Measurements from ENCODE around the gene VPS26A. TPM values are rescaled to one million over a fixed set of nuclear protein-coding genes. Genes with fewer than 3 reads are reported as not detected.

The VPS26A gene
- polyA plus RNA-seq, 3 donors, result 10.1 to 58.3 (median 42.1) TPM

DNA sequence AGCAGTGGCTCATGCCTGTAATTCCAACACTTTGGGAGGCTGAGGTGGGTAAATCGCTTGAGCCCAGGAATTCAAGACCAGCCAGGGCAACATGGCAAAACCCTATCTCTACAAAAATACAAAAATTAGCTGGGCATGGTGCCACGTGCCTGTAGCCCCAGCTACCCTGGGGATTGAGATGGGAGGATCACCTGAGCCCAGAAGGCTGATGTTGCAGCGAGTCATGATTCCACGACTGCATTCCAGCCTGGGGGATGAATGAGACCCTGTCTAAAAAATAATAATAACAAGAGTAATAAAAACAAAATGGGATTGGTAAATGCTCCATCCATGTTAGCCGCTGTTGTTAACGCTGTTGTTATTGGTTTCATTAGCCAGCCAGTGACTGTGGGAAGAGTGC lies 94.9 kb downstream of the VPS26A start:
- peaks cover 24% of the 10 kb centered on the region for H3K4me1 Mint-ChIP-seq
- Histone ChIP-seq H3K27me3 (ENCODE audit: control insufficient read depth in 2 of 2, insufficient read depth in 2 of 2, low read length in 2 of 2) (no peaks in the 10 kb centered on the region), H2AFZ (ENCODE audit: insufficient read depth, low read depth, low read length, poor library complexity, severe bottlenecking) (no peak overlapping the region), H3K4me3 (replicated peaks in 1 of 3; ENCODE audit: low read depth in 2 of 3, low read length in 3 of 3) (no peak overlapping the region), H3K4me2 (replicated peaks; ENCODE audit: extremely low read depth, low read length, poor library complexity, severe bottlenecking) (no peak overlapping the region), H3K9ac (ENCODE audit: insufficient read depth, low read length, poor library complexity, severe bottlenecking) (no peak overlapping the region), H3K9me3 (replicated peaks in 1 of 2; ENCODE audit: control insufficient read depth in 1 of 2, insufficient read depth in 1 of 2, low read length in 2 of 2) (no peaks in the 10 kb centered on the region), H3K79me2 (ENCODE audit: insufficient read depth, low read length) (no peaks in the 10 kb centered on the region), H4K20me1 (ENCODE audit: insufficient read depth, low read length) (no peaks in the 10 kb centered on the region), H3K4me1 (ENCODE audit: control insufficient read depth in 1 of 2, insufficient read depth in 2 of 2, low read length in 2 of 2) (peaks cover 13 to 14% of the 10 kb centered on the region in 2 donors), H3K36me3 (replicated peaks in 1 of 2; ENCODE audit: control insufficient read depth in 1 of 2, insufficient read depth in 2 of 2, low read length in 2 of 2) (no peaks in the 10 kb centered on the region), H3K27ac (ENCODE audit: low read depth in 1 of 2, low read length in 2 of 2) (no peak overlapping the region)
- 100% methylated on average over 2 of the region's 6 CpGs for WGBS (ENCODE audit: insufficient coverage)
- no peaks in the 10 kb centered on the region for H3K36me3 Mint-ChIP-seq
- H3K9me3 Mint-ChIP-seq, result peaks cover 0 to 8% (median 2%) of the 10 kb centered on the region in 7 donors
- H3K27ac Mint-ChIP-seq, result no peak overlapping the region
- H3K4me3 Mint-ChIP-seq, result no peak overlapping the region
- H3K27me3 Mint-ChIP-seq (ENCODE audit: low read depth in 3 of 3), result peaks cover 5 to 9% (median 6%) of the 10 kb centered on the region in 3 donors
- DNase-seq, result no peak
- intact Hi-C loops (cut with micrococcal nuclease), result no loop called here
- TF ChIP-seq, protein P1, sequence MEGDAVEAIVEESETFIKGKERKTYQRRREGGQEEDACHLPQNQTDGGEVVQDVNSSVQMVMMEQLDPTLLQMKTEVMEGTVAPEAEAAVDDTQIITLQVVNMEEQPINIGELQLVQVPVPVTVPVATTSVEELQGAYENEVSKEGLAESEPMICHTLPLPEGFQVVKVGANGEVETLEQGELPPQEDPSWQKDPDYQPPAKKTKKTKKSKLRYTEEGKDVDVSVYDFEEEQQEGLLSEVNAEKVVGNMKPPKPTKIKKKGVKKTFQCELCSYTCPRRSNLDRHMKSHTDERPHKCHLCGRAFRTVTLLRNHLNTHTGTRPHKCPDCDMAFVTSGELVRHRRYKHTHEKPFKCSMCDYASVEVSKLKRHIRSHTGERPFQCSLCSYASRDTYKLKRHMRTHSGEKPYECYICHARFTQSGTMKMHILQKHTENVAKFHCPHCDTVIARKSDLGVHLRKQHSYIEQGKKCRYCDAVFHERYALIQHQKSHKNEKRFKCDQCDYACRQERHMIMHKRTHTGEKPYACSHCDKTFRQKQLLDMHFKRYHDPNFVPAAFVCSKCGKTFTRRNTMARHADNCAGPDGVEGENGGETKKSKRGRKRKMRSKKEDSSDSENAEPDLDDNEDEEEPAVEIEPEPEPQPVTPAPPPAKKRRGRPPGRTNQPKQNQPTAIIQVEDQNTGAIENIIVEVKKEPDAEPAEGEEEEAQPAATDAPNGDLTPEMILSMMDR (IDR thresholded peaks at IDR 0.05), result no peak

DNA sequence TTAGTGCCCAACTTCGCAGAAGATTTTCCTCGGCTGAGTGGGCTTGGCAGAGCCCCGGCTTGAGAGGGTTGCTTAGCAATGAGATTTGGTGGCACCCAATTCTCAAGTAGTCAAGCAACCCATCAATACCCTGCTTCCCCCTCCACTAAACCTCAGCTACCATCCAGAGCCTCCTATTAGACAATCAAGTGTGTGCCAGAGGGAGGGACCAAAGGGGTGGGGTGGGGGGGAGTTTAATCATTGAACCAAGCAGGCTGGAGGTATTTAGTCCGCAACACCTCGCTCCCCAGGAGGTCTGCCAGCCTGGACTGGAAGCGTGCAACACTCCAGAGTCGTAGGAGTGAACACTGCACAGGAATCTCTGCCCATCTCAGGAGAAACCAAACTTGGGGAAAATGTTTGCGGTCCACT lies 96.1 kb downstream of the VPS26A start, which contains the start of gene HKDC1:
Gene HKDC1, plus strand, starts transcription at position 292 of the 411 bp plus-strand sequence. Its CDS starts 104 bp downstream, at position 396.
- Histone ChIP-seq H3K27ac (ENCODE audit: low read depth in 1 of 2, low read length in 2 of 2) (no peak within 1 kb of the TSS), H3K36me3 (replicated peaks in 1 of 2; ENCODE audit: control insufficient read depth in 1 of 2, insufficient read depth in 2 of 2, low read length in 2 of 2) (no peaks in the 10 kb centered on the region), H3K4me1 (ENCODE audit: control insufficient read depth in 1 of 2, insufficient read depth in 2 of 2, low read length in 2 of 2) (peaks cover 5 to 9% of the 10 kb centered on the region in 2 donors), H3K4me2 (replicated peaks; ENCODE audit: extremely low read depth, low read length, poor library complexity, severe bottlenecking) (no peak within 1 kb of the TSS), H3K79me2 (ENCODE audit: insufficient read depth, low read length) (no peaks in the 10 kb centered on the region), H3K9ac (ENCODE audit: insufficient read depth, low read length, poor library complexity, severe bottlenecking) (no peak within 1 kb of the TSS), H2AFZ (ENCODE audit: insufficient read depth, low read depth, low read length, poor library complexity, severe bottlenecking) (no peak within 1 kb of the TSS), H3K4me3 (replicated peaks in 1 of 3; ENCODE audit: low read depth in 2 of 3, low read length in 3 of 3) (no peak within 1 kb of the TSS), H3K27me3 (ENCODE audit: control insufficient read depth in 2 of 2, insufficient read depth in 2 of 2, low read length in 2 of 2) (no peaks in the 10 kb centered on the region), H4K20me1 (ENCODE audit: insufficient read depth, low read length) (no peaks in the 10 kb centered on the region), H3K9me3 (replicated peaks in 1 of 2; ENCODE audit: control insufficient read depth in 1 of 2, insufficient read depth in 1 of 2, low read length in 2 of 2) (no peaks in the 10 kb centered on the region)
- H3K27ac Mint-ChIP-seq, result no peak within 1 kb of the TSS
- TF ChIP-seq, protein P1 (IDR thresholded peaks at IDR 0.05), result no peak
- peaks cover 0 to 3% (median 0%) of the 10 kb centered on the region in 7 donors for H3K9me3 Mint-ChIP-seq
- H3K27me3 Mint-ChIP-seq (ENCODE audit: low read depth in 3 of 3), result peaks cover 4 to 9% (median 5%) of the 10 kb centered on the region in 3 donors
- no peaks in the 10 kb centered on the region for H3K36me3 Mint-ChIP-seq
- 96% methylated on average over 4 of the region's 8 CpGs for WGBS (ENCODE audit: insufficient coverage)
- intact Hi-C loops (cut with micrococcal nuclease), result no loop called here
- H3K4me3 Mint-ChIP-seq, result no peak within 1 kb of the TSS
- H3K4me1 Mint-ChIP-seq, result peaks cover 17% of the 10 kb centered on the region
- no peak for DNase-seq
